GM21576 (cell line): ENCODE results near the gene SERGEF.
A peak's percentile ranks its signal among the peaks of the same experiment; 100 is the strongest.
"Not testable (repeated sequence)": the region's sequence is repeated elsewhere in the genome, so short reads cannot be mapped to it uniquely, and the experiment has no call there.

Experiments
- ATAC-seq: cut with Tn5 transposase; IDR thresholded peaks from one replicate; pipeline ENCODE4 v1.9.1; 2021; ENCODE audit warnings: mild to moderate bottlenecking, moderate library complexity; ENCODE audit not compliant: unreplicated experiment

Gene SERGEF

DNA sequence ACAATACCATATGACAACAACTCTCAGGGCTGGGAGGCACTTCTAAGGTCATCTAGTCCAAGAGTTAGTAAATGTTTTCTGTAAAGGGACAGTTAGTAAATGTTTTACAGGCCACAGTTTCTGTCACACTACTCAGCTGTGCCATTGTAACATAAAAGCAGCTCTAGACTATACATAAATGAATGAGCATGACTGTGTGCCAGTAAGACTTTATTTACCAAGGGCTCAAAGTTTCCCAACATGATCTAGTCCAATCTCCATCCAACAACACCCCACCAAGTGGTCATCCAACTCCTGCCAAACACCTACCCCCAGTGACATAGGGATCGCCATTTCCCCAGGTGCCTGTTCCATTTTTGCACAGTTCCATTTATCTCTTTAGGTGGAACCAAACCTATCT lies 12.1 kb downstream of the SERGEF start:
- ATAC-seq = no peak

DNA sequence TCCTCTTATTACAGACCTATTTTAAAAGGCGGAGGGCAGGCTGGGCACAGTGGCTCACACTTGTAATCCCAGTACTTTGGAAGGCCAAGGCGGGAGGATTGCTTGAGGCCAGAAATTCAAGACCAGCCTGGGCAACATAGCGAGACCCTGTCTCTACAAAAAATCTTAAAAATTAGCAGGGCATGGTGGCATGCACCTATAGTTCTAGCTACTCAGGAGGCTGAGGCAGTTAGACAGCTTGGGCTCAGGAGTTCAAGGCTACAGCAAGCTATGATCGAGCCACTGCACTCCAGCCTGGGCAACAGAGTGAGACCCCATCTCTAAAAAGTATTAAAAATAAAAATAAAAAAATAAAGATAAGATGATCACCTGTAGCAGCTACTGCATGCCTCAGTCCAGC lies 12.7 kb downstream of the SERGEF start:
- ATAC-seq = not testable (repeated sequence)

DNA sequence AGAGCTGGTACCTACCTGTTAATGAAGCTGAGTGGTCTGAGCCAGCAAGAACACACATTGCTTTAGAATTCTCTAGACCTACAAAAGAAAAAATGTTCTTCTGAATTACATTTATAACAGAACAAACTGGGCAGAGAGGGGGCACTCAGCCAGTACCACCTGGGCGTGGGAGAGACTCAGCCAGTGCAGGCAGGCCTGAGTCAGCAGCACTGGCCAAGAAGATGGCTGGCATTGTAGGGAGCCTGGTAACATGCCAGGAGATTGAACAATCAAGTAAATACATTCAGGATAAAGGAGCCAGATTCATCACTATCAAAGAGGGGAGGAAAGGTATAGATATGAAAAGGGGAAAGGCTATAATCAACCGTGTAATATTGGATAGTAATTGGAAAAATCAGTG lies 19.9 kb downstream of the SERGEF start:
- ATAC-seq = no peak

DNA sequence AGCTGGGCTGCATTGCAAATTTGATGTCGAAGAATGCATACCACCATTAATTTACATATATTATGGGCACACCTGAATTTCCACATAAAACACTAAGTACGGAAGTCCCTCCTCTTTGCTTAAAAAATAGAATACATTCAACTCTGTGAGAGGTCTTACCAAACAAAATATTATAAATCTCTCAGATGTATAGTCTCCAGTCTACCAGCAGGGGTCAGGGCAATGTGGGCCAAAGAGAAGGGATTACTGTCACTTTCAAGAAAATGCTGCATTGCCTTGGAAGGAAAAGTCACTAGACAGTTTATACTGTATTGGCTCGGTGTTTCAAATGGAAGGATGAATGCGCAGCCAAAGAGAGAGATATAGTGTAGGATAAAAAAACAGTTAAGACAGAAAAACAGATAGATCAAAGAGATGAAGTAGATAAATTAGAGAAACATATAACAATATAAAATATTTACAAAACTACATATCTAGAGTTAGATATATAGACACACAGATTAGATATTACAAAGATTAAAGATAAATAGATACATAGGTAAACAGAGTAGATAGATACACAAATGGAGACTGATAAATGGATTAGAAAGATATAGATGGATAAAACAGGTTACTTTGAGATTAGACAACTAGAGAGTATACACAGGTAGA lies 20.9 kb downstream of the SERGEF start:
- peak; percentile 96 for ATAC-seq

DNA sequence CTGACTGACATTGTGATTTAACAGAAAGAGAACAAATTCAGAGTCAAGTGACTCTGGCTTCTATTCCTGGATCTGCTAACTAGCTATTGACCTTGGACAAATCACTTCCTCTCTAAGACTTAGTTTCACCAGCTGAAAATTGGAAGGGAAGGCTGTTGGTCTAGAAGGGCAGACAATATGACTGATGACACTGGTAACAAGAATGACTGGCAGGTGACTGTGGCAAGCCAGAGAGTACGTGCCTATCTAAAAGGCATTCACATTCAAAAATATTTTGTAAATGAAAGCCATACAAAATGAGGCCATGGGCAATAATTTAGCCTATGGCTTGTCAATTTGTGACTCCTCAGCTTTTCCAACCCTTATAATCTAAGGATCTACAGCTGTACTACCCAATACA lies 23.5 kb downstream of the SERGEF start:
- ATAC-seq = no peak

DNA sequence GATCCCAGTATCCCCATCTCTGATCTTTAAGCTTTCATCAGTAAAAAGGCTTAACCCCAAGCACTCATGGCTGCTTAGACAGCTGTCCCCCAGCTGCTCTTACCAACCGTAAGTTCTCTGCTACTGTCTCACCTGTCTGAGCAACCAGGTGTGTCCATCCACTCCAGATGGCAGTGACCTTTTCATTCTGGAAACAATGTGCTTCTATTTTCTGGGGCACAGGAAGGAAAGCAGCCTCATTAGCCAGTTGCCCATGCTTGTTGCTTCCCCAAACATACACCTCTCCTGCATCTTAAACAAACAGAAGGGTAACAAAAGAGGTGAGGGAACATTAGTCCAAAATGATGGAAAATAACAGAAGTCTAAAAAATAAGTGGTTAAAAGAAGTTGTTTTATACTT lies 24.4 kb downstream of the SERGEF start:
- no peak for ATAC-seq

DNA sequence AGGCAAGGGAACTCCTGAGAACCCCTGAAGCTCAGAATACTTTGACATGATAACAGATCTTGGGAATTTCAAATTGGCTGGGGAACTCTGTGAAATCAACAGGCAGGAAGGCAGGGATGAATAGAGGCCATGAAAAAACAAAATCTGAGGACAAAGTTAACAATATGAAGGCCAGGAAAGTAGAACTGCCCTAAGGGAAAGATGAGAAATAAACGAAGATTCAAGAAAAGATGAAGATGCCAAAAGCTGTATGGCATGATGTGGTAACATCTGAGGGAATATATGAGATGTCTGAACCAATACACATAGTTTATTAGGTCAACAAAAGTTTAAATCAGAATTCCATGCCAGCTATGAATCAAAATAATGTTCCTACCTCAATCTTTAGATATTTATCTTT lies 25.0 kb downstream of the SERGEF start:
- no peak for ATAC-seq

DNA sequence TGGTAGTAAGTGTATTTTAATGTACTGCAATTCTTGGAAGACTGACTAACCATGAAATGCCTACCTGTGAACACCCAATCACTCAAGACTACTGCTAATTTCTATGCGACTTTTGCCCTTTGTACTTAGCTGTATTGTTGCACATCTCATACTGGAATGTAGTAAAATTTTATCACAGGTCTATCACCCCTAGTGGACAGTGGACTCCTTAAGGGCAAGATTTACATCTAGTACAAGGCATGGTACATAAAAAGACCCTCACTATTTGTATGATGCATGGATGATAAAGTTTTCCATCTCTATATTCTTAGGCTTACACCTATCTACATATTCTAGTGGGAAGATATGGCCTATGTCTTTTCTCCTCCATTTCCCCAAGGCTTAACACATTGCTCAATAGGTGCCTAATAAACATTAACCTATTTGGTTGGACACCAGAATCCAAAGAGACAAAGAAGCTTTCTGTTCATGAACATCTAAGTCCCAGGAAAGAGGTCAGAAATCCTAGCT lies 26.1 kb downstream of the SERGEF start:
- ATAC-seq = no peak

DNA sequence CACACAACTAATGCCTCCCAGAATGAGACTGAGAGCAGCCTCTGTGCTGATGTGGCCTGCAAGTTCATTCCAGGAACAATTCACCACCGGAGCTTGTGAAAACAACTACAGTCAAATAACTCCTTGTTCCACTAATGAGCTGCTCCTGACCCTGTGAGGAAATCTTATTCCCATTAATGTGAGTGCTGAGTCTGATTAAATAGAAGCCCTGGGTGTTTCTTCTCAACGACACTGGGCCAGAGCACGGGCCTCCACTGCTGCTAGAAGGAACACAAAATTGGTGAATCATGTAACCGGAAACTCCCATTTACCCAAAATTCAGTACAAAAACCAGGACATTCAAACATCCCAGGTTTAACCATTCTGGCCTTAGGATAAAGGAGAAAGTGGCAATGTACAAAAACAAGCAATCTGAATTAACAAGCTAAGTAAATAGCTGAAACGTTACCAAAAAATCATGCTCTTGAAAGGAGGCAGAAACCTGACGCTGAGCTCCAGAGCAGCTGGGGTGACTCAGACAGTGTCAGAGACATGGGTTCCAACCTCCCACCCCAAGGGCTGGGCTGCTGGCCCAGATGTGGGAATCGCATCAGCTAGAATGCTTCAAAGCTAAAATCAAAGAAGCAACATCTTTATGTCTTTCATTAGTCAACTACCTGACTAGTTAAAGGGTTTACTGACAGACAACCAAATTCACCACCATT lies 26.7 kb downstream of the SERGEF start:
- no peak for ATAC-seq

DNA sequence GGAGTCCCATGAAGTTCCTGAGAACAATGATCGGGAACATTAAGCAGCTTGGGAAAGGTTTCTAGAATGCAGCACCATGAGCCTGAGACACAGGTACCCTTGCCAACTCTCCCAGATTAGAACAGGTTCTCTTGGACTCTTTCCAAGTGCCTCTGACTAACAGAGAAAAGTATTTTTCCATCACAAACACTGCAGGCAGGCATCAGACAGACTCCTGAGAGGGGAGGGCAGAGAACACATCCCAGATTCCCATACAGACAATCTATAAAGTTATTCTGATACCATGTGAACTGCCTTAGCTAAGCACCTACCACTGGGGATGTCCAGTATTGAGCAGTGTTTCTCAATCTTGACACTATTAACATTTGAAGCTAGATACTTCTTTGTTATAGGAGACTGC lies 27.3 kb downstream of the SERGEF start:
- no peak for ATAC-seq

DNA sequence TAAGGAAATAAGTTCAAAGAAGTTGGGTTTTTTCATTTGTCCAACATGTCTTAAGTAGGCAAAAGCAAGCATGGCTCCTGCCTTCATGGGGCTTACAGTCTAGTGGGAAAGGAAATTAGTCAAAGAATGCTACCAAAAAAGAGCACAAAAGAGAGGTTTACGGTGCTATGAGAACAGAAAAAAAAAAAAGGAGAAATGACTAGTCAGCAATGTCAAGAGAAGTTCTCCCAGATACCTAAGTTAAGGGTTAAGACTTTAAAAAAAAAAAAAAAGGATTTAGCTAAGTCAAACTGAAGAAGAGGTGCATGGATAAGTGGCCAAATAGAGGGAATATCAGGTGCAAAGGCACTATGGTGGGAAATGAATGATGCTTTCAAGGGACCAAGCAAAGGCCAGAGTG lies 29.3 kb downstream of the SERGEF start:
- no peak for ATAC-seq

DNA sequence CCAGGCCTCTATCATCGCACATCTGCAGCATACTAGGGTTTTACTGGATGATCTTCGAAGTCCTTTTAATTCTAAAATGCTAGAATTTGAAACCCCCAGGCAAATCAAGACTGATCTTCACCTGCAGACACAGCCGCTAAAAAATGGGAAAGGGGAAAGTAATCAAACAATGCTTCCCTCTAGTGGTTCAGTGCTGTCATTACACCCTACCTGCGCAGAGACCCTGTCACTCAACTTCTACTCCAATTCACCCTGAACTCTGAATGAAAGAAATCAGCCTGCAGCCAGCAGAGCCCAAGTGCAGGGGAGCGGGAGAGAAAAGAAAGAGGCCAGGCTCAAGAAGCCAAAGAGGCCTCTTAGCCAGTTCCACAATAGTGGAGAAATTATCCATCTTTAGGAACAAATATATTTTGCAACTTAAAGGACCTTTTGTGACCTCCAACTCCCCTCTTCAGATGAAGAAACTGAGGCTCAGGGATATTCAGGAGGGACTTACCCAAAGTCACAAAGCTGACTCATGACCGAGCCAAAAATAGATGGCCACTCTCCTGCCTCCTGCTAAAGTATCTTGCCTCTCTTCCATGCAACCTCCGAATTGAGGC lies 33.0 kb downstream of the SERGEF start:
- peak; percentile 55 for ATAC-seq

DNA sequence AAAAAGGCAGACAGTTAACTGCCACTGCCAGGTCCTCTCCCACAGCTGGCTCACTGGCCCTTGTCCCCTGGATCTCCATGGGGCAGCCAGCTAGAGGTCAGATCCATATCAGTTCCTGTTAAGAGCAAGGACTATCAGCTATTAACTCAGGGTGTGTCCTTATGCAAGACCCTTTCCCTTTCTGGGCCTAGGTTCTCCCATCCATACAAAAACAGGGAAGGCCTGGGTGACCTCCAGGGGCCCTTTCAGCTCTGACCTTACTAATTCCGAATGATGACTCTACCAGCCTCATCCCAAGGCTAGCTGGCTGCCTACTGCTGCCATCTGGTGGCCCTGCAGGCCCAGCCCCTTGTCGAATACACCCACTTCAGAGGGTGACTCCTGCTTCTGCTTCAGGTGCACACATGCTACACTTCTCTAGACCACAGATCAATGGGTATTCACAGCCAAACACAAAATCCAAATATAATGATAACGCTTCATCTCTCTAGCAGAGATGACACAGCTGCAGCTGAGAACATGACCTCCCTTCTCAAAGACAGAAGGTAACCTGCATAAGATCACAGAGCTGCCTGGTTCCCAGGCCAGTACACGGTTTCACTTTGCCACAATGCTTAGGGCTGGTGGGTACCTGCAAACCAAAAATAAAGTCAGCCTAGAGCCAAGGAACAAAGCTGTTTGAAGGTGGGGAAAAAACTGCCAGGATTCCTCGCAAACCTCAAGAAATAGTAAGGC lies 34.1 kb downstream of the SERGEF start:
- ATAC-seq = no peak

DNA sequence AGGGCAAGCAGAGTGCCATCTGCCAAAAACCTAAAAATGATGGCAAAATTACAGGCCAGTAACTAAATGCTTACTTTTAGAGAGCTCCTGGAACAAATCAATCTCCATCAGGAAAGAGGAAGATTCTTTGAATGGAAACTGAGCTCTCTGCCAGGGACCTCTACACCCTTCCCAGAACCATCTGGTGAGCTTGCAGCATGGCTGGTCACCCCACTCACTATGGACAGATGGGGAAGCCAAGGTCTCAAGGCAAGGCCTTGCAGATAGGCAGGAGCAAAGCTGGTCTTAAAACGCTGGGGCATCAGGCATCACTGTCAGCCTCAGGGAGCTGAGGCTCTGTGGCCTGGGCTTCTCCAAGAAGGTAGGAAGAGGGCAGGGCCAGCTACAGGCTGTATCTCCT lies 36.2 kb downstream of the SERGEF start:
- ATAC-seq = no peak

DNA sequence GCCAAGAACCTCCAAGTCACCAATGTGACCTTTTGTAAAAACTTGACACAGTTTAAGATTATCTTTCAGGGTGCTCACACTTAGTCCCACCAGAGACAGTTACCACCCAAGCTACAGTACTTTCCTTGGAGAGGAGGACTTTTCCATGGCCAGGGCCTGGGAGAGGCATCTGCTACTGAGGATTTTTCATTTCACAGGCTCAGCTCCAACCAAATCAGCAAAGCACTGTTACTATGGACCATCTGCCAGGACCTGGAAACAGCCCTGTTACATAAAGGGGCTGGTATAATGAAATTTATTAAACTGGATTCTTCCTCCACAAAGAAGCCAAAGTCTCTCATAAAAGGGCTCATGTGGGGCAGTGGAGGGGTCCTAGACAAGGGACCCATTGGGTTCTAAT lies 38.6 kb downstream of the SERGEF start:
- ATAC-seq = no peak

DNA sequence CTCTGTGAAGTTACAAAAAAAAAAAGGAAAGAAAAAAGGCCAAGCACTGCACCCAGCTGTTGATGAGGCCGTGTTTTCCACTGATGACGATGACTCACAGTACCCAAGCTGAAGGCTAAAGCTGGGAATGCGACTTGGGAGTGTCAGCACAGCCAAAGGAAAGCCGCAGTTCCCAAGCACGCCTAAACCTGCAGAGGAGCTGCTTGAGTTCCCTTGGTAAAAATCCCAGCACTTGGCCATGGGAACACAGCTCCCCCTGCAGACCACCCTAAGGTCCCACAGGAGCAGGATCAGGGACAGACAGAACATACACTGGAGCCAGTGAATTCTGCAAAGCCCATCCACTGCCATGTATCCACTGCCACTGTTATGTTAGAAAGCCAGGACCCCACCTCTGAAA lies 39.9 kb downstream of the SERGEF start:
- no peak for ATAC-seq

DNA sequence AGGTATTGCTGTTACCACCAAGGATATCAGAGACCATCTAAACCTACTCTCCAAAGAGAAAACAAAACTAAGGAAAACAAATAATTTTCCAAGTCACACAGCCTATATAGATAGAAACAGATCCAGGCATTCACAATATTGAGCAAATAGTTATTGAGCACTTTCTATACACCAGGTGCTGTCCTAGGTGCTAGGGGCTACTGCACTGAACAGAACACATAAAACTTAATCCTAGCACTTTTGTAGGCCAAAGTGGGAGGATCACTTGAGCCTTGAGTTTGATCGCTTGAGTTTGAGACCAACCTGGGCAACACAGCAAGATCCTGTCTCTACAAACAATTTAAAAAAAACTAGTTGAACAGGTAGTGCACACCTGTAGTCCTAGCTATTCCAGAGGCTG lies 44.6 kb downstream of the SERGEF start:
- ATAC-seq = no peak

DNA sequence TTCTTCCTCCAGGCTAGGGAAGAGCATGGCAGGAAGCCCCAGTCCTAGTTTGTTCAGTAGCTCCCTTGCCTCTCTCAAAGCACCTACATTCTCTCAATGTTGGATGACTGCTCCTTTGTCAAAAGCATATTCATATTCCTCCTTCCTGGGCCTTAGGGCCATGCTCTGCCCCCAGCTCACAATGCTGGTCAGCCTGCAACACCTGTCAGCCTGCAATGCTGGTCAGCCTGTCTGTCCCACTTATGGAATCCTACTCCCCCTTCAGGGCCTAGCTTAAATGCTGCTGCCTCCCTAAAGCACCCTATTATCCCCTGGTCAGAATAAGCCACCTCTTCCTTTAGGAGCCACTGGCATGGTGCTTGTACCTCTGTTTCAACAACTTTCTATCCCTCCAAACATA lies 45.2 kb downstream of the SERGEF start:
- no peak for ATAC-seq

DNA sequence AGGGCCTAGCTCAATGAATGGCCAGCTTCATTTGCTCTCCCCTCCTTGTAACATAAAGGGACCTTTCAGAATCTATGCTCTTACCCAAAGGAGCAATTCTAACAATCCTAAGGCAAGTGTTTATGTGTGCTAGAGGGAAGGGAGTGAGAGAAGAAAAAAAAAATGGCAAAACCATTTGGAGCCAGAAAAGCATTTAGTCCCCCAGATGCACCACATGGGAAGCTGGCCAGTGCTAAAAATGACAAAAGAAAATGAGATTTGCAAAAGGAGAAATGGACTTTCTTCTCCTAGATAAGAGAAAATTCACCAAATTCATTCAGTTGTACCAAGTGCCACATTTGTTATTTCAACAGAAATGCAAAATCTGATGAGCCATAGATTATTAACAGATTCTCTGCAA lies 52.8 kb downstream of the SERGEF start:
- ATAC-seq = no peak

DNA sequence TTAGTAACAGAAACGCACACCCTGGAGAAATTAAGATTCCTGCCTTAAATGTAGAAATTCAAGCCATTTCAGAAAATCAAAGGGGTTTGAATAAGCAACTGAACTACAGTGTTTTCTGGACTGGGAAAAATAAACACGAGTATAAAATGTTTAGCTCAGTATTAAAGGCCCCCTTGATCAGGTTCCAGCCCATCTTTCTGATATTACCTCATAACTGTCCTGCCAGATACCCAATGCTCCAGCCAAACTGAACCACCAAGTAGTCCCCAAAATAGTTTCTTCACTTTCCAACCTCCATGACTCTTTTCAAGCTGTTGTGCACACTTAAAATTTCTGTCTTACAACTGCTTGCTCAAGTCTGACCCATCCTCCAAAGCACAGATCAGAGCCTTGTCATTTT lies 54.4 kb downstream of the SERGEF start:
- ATAC-seq = no peak

DNA sequence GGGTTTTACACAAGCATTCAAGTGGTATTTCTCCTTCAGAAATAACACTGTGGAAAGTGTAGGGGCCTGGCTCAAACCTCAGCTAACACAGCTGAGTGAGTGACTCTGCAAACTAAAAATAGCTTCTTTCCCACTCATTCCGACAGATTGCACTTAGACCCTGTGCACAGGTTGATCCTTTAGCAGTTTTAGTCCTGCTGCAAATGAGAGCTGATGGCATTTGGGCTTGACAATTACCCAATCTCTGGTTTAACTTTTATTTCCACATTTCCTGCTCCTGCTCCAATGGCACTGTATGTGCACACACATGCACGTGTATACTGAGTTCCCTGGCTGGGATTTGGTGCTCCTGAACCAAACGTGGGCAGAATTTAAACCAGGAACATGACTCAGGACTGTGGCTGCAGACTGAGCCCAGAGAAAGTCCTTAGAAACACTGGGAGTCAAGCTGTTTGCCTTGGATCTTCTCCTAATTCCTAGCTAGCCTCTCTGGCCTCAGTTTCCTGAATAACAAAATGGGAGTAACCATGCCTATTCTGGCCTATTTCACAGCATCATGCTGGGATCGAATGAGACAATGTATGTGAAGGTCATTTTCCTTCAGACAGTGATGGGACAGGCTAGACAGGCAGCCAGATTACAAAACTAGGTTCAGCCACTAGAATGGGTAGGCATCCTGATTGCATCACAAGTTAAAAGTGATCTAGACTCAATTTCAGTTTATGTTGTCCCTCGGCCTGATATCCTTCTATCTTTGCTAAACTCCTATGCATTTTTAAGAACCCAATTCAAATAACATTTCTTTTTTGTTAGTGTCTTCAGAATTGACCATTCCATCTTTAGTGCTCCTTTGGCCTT lies 58.2 kb downstream of the SERGEF start:
- no peak for ATAC-seq
